Measurements from ENCODE around the gene TUSC2. TPM values are rescaled to one million over a fixed set of nuclear protein-coding genes. Genes with fewer than 3 reads are reported as not detected.

Gene TUSC2
- total and polyA plus RNA-seq, 9 of the 15 experiments (the other 6 are each of a cell fraction or from before 2014, with no cell fraction given), result 2.8 to 67.5 (median 25.8) TPM

- WGBS (ENCODE audit: insufficient coverage, low coverage, missing lambda C conversion rate), result 1% methylated on average over 29 of the region's 79 CpGs
- BruUV-seq (replicated peaks), result no TSS peak
- peak overlapping the region; percentile 95 for H3K4me2 ChIP-seq (ENCODE audit: insufficient read depth, low read length)
- DNase-seq (ENCODE audit: extremely low read depth in 1 of 4, low spot score in 3 of 4), result peak; percentile 92 to 98 (median 95)
- peak overlapping the region; percentile 72 for H2AFZ ChIP-seq (ENCODE audit: low read depth, low read length)
- peaks cover 4% of the 10 kb centered on the region for H3K9me1 ChIP-seq (ENCODE audit: control insufficient read depth, insufficient read depth, low read length)
- ATAC-seq, result peak; percentile 86
- intact Hi-C loops (cut with micrococcal nuclease) (no loop called here), in situ Hi-C loops (cut with MboI) (no loop called here)
- H3K36me3 ChIP-seq (ENCODE audit: control insufficient read depth, insufficient read depth, low read length), result peaks cover 39% of the 10 kb centered on the region; the same call in 2 of the 3 replicates
- no peaks in the 10 kb centered on the region for H3K27me3 ChIP-seq (ENCODE audit: control insufficient read depth in 2 of 2, insufficient read depth in 2 of 2, low read length in 2 of 2)
- ChIA-PET CTCF (ENCODE audit: low intra/inter-chr PET ratio) (no interaction called here), POLR2A (interaction anchor here (0.6 to 2.5 kb wide), 23 partner anchors 9 to 937 kb away, joined by 3 to 31 read pairs (median 3); partner anchors contain the start of genes CYB561D2, HYAL1, NPRL2 and TUSC2)
- peak overlapping the region; percentile 99 for H3K27ac ChIP-seq (ENCODE audit: extremely low read depth, low read depth, low read length)
- peaks cover 14% of the 10 kb centered on the region for H4K20me1 ChIP-seq (replicated peaks; ENCODE audit: control insufficient read depth, insufficient read depth, low read length)
- H3K4me3 ChIP-seq, result peak overlapping the region; percentile 96
- no peaks in the 10 kb centered on the region for H3K9me3 ChIP-seq (replicated peaks; ENCODE audit: control insufficient read depth, insufficient read depth, low read depth, low read length)
- peaks cover 78% of the 10 kb centered on the region for H3K79me2 ChIP-seq (ENCODE audit: control insufficient read depth, insufficient read depth, low read length)
- peaks cover 27 to 47% of the 10 kb centered on the region in 2 experiments; a peak in 4 of 5 replicates for H3K4me1 ChIP-seq (replicated peaks in 1 of 2; ENCODE audit: control insufficient read depth in 2 of 2, insufficient read depth in 2 of 2, low read length in 2 of 2)
- H3K9ac ChIP-seq (ENCODE audit: insufficient read depth in 1 of 2, low read depth in 2 of 2, low read length in 2 of 2), result peak overlapping the region; percentile 98 to 99
- FAIRE-seq, result peak; percentile 92
- TF ChIP-seq CXXC5 (CRISPR knock-in tag; IDR thresholded peaks at IDR 0.05) (peak; percentile 95), ZBTB5 (IDR thresholded peaks at IDR 0.05) (0 out of 2 replicates have a peak, but pooled peaks have one; percentile 16), L3MBTL2 (IDR thresholded peaks at IDR 0.05) (peak; percentile 82), FOXM1 (IDR thresholded peaks at IDR 0.05; ENCODE audit: low read depth) (0 out of 2 replicates have a peak, but pooled peaks have one; percentile 28), FOXM1 (CRISPR knock-in tag; IDR thresholded peaks at IDR 0.05; ENCODE audit: low read depth) (no peak), ESRRA (IDR thresholded peaks at IDR 0.05; ENCODE audit: borderline replicate concordance, low read depth) (peak; percentile 2; the same call in 1 of the 2 replicates), ZC3H4 (CRISPR knock-in tag; IDR thresholded peaks at IDR 0.05; ENCODE audit: borderline replicate concordance) (0 out of 2 replicates have a peak, but pooled peaks have one; percentile 56), ZNF280B (CRISPR knock-in tag; IDR thresholded peaks at IDR 0.05) (no peak), TAF9B (IDR thresholded peaks at IDR 0.05; ENCODE audit: partially characterized antibody) (peak; percentile 27), ZNF644 (tag; IDR thresholded peaks at IDR 0.05; ENCODE audit: low read depth) (no peak; the same call in 1 of the 2 replicates), ZNF75A (CRISPR knock-in tag; IDR thresholded peaks at IDR 0.05) (no peak), POLR2AphosphoS5 (IDR thresholded peaks at IDR 0.05; ENCODE audit: control insufficient read depth, insufficient read depth, low read depth, low read length) (peak; percentile 53; the same call in 1 of the 2 replicates), E2F8 (IDR thresholded peaks at IDR 0.05; ENCODE audit: low read depth, partially characterized antibody) (peak; percentile 22), ATF7 (IDR thresholded peaks at IDR 0.05) (peak; percentile 99), NEUROD1 (IDR thresholded peaks at IDR 0.05; ENCODE audit: borderline replicate concordance, low read depth, low read length, partially characterized antibody) (peak; percentile 36)
These were observed 9.3 kb upstream of the TUSC2 start for GRCh38 chr3:50337175-50337861.
